ENCODE measurements around the gene KRT74.

- TF ChIP-seq CTCF (IDR thresholded peaks at IDR 0.05; ENCODE audit: insufficient read depth, low read length, poor library complexity, severe bottlenecking) (no peak), EZH2phosphoT487 (conservative IDR thresholded peaks at IDR 0.05; ENCODE audit: low read length) (no peak)
Measured at GRCh38 chr12:52601671-52602070, 28.0 kb upstream of the KRT74 start.
